ENCODE results near the gene LRMDA.

- TF ChIP-seq POLR2A (IDR thresholded peaks at IDR 0.05) (no peak), CTCF (IDR thresholded peaks at IDR 0.05) (no peak)
These were observed 656.6 kb downstream of the LRMDA start for GRCh38 chr10:76088008-76088407.

Measured in body of pancreas (tissue), 4 donors.